ENCODE results near the gene DIPK1B.

Gene DIPK1B

DNA sequence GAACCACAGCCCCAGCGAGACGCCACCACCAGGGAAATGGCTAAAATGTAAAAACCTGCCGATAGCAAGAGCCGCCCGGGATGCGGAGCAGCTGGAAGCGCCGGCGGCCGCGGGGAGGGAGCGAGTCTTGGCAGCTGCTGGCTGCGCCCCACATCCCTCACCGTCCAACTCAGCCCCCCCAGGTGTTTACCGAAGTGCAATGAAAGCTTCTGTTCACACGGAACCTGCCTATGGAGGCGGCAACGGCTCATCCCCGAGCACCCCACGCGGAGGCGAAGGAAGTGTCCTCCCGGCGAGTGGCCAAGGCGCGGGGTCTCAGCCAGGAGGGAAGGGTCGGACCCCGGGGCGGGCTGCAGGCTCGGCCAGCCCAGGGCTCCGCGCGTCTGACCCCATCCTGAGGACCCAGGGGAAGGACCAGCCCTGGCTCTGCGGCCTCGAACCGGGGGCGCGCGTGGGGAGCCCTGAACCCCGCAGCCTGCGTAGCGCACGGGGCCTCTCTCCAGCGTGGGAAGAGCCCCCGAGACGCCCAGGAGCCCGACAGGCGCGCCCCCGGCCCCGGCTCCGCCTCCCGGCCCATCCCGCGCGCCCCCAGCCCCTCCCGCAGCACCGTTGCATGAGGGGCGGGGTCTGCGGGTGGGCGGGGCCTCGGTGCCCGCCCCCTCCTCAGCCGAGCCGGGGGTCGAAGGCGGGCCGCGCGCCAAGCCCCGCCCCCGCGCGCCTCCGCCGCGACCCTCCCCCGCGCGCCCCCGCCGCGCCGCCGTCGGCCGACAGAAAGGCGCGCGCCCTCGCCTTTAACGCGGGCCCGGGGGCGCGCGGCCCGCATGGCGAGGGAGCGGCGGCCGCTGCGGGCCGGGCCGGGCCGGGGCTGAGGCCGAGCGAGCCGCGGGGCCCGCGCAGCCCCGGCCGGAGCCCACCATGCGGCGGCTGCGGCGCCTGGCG lies at the start of gene DIPK1B:
Gene DIPK1B (plus strand): TSS at position 822 of the 939 bp plus-strand sequence. CDS start 94 bp downstream, at position 916.
- DNase-seq, result peak; percentile 56

DNA sequence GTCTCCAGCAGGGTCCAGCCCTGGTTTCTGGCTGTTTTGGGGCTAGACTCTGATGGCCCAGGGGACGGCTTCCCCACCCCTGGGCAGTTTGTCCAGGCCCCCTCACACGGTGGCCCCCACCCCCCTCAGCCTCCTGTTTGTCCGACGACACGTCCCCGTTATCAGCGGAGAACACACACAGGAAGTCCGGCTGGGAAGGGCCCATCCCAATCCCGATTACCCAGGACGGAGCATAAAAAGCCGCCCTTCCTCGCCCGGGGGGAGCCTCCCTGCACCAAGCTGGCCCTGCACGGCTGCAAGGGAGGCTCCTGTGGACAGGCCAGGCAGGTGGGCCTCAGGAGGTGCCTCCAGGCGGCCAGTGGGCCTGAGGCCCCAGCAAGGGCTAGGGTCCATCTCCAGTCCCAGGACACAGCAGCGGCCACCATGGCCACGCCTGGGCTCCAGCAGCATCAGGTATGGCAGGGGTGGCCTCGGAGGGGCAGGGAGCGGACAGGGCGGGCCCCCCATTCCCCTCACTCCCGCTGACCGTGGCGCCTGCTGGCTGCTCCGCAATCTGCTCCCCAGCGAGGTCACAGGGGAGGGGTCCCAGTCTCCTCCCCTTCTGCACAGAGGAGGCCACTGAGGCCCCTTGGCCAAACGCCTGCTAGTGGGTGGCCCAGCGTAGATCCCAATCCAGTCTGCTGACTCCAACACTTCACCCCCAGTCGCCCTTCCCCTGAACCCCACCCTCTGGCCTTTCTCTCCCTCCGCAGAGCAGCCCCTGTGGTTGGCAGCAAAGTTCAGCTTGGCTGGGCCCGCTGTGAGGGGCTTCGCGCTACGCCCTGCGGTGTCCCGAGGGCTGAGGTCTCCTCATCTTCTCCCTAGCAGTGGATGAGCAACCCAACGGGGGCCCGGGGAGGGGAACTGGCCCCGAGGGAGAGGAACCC lies 49.5 kb upstream of the DIPK1B start, which contains the start of gene EGFL7:
Gene EGFL7 (plus strand): TSS at position 261 of the 926 bp plus-strand sequence. CDS start 5,367 bp downstream, outside the sequence.
- no peak for DNase-seq

DNA sequence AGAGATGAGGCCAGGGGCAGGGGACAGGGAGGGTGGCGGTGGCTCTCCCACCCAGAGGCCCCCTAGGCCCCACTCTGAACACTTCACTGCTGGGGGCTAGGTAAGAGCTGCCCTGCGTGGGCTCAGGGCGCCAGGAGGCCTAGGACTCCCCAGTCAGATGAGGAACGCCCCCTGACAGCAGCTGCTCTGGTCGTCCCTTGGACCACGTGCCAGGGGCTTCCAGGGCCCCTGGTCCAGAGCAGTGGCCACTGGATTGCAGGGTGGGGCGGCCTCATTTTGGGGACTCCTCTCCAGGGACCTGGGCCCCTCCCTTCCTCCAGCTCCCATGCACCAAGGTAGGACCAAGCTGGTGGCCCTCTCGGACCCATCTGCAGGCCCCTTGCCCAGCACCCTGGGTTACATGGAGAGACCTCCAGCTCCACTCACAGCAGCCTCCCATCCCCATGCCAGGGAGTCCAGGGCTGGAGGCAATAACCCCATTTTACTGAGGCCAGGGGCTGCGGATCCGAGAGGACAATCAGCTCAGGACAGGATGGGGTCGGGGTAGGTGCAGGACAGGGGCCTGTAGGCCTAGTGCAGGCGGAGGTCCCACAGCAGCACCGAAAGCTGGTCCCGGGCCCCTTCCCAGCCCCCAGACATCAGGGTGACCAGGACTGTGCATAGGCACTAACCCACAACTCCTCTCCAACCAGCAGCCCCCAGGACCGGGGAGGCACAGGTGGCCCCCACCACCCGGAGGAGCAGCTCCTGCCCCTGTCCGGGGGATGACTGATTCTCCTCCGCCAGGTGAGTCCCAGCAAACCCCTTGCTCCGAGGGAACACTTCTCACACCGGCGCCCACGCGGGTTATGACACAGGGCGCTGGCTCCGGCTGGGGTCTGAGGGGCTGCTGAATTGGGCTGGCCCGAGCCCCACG lies 48.1 kb upstream of the DIPK1B start:
- DNase-seq, result no peak

DNA sequence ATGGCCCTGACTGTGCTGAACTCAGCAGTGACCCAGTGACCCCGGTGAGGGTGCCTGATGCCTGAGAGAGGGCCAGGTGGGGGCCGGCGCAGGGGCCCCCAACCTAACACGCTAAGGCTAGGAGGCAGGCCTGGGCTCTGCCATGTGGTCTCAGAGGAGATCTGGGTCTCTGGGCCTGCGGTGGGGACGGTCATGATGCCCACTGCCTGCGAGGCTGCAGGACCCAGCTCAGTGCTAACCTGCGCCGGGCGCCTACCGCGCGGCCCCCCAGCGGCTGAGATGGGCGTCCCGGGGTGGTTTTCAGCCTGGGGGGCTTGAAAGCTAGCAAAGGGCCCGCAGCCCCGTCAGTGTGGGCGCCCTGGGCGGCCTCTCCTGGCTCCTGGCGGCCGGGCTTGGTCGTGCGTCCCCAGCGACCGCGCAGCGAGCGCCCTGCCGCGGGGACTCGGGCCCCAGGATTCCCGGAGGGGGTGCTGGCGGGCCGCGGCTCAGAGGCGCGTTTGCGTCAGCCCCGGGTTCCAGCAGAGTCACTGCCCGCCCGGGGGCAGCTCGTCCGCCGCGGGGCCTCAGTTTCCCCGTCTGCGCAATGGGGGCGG lies 47.2 kb upstream of the DIPK1B start:
- no peak for DNase-seq

DNA sequence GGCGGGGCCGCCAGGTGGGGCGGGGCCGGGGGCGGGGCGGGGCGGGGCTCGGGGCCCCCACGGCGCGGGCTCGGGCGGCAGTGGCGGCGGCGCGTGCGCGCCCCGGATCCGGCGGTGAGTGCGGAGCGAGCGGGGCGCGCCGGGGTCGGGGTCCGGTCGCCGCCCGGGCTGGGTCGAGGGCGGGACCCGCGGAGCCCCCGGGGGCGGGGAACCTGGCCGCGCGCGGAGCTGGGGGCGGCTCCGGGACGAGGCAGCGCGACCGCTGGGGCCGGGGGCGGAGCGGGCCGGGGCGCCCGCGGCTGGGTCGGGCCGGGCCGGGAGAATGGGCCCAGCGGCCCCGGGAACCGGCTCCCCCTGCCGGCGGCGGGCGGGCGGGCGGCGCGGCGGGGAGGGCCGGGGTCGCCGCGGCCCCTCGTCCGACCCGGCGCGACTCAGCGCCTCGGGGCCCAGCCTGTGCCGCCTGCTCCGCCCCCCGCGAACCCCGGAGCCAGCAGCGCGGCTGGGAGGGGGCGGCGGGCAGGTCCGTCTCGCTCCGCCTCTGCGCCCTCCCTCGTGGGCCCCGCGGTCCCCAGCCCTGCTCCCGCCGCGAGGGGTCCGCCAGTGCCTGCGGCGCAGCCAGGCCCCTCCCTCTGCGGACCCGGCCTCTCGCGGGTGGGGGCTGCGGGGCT lies 46.5 kb upstream of the DIPK1B start:
- no peak for DNase-seq

DNA sequence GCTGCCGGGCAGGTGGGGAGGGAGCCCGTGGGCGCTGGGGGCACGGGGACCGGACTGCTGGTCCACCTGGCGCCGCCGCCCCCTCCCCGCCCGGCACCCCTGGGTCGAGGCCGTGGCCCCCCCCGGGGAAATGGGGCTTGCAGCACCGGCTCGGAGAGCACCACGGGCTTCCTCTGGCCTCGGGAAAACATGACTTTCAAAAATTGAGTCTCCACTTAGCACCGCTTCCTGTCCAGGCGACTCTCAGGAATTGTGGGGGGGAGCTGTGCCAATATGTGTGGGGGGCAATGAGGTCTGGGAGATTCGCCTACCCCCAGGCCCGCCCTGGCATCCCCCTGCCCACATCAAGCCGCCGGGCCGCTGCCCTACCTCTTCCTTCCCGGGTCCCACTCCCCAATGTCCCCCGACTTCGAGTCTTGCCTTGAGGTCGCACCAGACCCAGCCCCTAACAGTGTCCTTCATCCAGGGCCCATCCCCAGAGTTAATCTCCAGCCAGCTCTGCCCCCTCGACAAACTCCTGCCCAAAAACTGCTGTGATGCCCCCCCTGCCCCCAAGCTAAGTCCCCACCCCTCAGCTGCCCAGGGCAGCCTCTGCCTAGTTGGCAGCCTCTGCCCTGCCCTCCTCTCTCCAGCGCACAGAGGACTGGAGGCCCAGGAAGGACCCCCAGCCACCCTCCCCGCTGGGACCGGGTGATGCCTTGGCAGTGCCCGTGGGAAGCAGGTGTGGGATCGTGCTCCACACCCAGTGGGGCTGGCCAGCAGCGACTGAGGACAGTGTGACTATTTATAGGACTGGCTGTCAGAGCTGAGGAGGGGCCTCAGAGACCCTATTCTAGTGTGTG lies 45.8 kb upstream of the DIPK1B start:
- no peak for DNase-seq

DNA sequence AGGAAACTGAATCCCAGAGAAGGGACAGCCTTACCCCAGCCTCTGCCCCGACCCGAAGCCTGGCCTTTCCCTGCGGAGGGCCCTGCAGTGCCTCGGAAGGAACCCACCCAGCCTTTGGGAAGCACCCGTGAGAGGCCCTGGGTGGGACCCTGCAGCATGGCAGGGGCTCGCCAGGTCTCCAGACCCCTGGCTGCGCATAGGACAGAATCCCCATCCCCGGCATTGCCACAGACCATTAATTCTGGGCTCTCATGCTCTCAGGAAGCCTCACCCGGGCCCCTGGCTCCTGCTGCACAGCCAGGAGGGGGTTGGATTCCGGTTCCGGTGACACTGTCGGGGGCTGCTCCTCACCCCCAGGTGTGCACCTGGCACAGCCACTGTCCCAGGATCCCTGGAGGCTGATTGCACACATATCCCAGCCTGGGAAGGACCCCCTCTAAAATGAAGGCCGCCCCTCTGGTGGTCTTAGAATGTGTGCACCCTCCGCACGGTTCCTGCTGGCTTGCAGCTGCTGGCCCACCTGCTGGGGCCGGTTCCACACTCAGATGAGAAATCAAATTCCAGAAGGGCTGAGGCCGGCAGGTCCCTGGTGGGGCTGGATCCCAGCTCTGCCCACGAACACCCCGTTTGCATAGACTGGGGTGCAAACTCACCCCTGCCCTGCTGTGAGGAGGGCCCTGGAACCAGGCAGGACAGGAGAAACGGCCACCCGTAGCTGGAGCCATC lies 45.0 kb upstream of the DIPK1B start:
- no peak for DNase-seq

DNA sequence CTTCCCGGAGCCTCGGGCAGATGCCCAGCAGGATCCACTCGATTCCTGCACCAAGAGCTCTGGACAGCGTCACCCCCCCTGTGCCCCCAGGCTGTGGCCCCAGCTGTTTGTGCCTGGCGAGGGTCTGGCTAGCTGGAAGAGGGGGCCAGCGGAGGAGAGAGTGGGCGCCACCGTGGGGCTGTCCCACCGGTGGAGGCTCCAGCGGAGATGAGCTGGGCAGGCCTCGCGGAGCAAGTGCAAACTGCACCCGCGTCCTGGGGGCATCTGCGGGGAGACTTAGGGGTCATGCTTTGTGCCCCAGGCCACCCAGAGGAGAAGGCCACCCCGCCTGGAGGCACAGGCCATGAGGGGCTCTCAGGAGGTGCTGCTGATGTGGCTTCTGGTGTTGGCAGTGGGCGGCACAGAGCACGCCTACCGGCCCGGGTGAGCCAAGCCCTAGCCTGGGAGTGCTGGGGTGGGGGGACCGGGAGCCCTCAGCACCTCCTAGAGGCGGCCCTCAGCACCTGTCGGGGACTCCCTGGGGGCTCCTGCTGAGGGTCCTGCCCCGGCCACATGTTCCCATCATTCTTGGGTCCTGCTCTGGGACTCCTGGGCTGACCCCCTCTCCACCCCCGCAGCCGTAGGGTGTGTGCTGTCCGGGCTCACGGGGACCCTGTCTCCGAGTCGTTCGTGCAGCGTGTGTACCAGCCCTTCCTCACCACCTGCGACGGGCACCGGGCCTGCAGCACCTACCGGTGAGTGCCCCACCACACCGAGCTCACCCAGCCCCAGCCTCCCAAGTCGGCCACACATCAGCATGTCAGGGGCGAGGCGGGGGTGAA lies 44.2 kb upstream of the DIPK1B start:
- no peak for DNase-seq

DNA sequence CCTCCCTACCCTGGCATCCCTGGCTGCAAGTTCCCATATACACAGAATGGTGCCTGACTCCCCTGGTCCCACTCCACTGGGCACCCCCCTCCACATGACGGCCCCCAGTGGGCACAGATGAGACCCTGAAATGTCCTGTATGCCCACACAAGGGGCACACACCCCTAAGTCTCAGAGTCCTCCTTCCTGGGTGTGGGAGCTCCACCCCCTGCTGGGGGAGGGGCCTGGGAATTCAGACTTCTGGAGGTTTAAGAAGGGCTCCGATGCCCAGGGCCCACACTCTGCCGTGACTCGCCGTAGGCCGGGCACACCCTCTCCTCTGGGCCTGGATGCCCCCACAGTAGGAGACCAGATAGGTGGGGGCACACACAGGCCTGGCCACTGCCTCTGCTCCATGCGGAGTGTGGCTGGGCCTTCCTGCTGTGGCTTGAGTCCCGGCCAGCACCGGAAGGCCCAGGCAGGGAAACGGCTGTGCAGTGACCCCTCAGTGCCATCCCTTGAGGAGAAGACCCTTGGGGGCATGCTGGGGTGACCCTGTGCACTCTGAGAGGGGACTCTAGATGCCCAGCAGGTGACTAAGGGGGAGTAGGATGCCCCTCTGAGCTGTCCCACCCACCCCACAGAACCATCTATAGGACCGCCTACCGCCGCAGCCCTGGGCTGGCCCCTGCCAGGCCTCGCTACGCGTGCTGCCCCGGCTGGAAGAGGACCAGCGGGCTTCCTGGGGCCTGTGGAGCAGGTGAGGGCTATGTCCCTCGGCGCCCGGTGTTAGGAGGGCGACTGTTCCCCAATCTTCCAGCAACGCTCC lies 43.2 kb upstream of the DIPK1B start:
- DNase-seq, result no peak

DNA sequence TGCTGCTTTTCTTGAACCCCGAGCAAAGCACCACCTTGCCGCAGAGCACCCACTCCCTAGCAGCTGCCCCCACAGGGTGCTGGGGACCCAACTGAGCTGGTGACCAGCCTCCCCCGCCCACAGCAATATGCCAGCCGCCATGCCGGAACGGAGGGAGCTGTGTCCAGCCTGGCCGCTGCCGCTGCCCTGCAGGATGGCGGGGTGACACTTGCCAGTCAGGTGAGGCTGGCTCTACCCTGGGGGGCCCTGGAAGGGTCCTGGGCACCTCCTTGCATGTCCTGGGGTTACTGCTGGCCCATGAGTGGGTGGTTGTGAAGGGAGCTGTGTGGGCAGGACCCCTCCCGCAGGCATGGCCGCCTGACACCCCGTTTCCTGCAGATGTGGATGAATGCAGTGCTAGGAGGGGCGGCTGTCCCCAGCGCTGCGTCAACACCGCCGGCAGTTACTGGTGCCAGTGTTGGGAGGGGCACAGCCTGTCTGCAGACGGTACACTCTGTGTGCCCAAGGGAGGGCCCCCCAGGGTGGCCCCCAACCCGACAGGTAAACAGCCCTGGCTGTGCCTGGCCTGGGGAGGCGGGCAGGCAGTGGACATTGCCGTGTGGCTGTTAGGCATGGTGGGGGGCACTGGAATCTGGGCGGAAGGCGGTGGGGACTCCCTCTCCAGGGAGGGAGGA lies 42.4 kb upstream of the DIPK1B start:
- DNase-seq, result no peak

DNA sequence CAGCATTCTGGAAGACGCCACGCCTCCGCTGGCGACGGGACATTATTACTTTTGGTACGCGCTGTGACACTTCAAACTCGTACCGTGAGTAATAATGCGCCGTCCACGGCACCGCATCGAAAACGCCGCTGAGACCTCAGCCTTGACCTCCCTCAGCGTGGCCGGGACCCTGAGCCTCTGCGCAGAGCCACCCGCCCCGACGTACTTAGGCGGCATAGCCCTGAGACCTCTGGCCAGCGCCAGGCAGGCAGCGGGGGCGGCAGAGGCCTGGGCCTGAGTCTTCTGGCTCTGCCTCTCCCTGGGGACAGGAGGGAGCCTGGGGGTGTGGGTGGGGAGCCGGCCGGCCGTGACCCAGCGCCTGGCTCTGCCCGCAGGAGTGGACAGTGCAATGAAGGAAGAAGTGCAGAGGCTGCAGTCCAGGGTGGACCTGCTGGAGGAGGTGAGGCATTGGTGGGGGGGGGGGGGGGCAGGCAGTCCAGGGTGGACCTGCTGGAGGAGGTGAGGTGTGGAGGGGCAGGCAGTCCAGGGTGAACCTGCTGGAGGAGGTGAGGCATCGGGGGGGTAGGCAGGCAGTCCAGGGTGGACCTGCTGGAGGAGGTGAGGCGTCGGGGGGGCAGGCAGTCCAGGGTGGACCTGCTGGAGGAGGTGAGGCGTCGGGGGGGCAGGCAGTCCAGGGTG lies 41.7 kb upstream of the DIPK1B start:
- no peak for DNase-seq

DNA sequence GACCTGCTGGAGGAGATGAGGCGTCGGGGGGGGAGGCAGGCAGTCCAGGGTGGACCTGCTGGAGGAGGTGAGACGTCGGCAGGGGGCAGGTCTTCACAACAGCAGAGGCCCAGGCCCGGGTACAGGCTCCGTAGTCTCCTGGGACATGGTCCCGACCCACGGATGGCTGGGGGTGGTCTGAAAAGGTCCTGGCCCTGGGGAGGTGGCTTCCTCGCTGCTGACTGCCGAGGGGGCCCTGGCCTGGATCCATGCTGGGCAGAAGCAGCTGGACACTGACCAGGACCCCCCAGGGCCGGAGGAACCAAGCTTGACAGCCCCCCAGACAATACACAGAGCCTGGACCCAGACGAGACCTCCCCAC lies 41.1 kb upstream of the DIPK1B start:
- no peak for DNase-seq

DNA sequence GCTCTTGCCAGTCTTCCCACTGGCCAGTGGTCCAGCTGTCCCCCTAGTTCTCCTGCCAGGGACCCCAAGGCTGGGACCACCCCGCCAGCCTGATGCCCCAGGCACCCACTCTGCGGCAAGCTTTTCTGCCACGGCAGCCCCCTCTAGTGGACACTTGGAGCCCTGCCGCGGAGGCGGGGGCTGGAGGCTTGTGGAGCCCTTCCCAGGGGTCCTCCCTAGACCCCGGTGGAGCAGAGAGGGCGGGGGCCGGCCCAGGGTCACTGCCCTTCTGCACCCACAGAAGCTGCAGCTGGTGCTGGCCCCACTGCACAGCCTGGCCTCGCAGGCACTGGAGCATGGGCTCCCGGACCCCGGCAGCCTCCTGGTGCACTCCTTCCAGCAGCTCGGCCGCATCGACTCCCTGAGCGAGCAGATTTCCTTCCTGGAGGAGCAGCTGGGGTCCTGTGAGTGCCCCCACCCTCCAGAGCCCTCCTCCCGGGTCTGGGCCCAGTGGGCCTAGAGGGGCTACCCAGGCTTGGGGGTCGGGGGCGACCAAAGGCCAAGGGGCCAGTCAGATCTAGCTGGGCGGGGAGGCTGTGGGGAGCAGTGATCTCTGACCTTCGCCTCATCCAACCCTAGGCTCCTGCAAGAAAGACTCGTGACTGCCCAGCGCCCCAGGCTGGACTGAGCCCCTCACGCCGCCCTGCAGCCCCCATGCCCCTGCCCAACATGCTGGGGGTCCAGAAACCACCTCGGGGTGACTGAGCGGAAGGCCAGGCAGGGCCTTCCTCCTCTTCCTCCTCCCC lies 40.5 kb upstream of the DIPK1B start:
- no peak for DNase-seq

DNA sequence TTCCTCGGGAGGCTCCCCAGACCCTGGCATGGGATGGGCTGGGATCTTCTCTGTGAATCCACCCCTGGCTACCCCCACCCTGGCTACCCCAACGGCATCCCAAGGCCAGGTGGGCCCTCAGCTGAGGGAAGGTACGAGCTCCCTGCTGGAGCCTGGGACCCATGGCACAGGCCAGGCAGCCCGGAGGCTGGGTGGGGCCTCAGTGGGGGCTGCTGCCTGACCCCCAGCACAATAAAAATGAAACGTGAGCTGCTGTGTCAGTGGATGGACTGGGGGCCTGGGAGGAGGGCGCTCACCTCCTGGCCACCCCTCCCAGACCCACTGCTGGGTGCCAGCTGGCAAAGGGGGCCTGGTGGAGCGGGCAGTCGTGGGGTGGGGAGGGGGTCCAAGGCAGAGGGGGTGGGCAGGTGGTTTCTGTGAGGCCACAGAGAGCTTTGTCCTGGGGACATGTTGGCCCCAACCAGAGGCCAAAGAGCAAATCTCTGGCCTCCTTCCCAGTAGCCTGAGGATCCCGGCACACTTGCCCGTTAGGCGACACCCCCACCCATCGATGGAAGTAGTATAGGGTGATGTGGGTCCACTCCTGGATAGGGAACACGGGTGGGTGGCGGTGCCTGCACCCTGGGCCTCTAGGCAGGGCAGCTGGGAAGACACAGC lies 39.8 kb upstream of the DIPK1B start:
- DNase-seq, result no peak
